ENCODE data around the gene GLB1L.
"Not testable (repeated sequence)": the region's sequence is repeated elsewhere in the genome, so short reads cannot be mapped to it uniquely, and the experiment has no call there.

GLB1L gene

GRCh38 chr2:219245148-219245898 lies at the start of gene GLB1L, which contains the start of gene STK16:
TSS of gene GLB1L (minus strand) at chr2:219245444. CDS start at chr2:219243573, 1,871 bp downstream.
TSS of gene STK16 (plus strand) at chr2:219245479. CDS start at chr2:219246000, 521 bp downstream.
- DNase-seq (ENCODE audit: low spot score) = peak; percentile 87

- peak; percentile 92 for DNase-seq (ENCODE audit: low spot score)
Observed at GRCh38 chr2:219294356-219295351, 49.4 kb upstream of the GLB1L start.

GRCh38 chr2:219293736-219294231 lies 48.5 kb upstream of the GLB1L start:
- no peak for DNase-seq (ENCODE audit: low spot score)

GRCh38 chr2:219292616-219293015 lies 47.4 kb upstream of the GLB1L start:
- no peak for DNase-seq (ENCODE audit: low spot score)

- DNase-seq (ENCODE audit: low spot score) = no peak
Observed at GRCh38 chr2:219291910-219292490, 46.8 kb upstream of the GLB1L start.

- DNase-seq (ENCODE audit: low spot score) = no peak
Observed at GRCh38 chr2:219291394-219291793, 46.1 kb upstream of the GLB1L start.

- DNase-seq (ENCODE audit: low spot score) = no peak
Observed at GRCh38 chr2:219290381-219291171, 45.3 kb upstream of the GLB1L start.

- no peak for DNase-seq (ENCODE audit: low spot score)
Observed at GRCh38 chr2:219289537-219290361, 44.5 kb upstream of the GLB1L start.

GRCh38 chr2:219289195-219289536 lies 43.9 kb upstream of the GLB1L start:
- no peak for DNase-seq (ENCODE audit: low spot score)

- no peak for DNase-seq (ENCODE audit: low spot score)
Observed at GRCh38 chr2:219287580-219288265, 42.5 kb upstream of the GLB1L start.

- DNase-seq (ENCODE audit: low spot score) = not testable (repeated sequence)
Observed at GRCh38 chr2:219287116-219287440, 41.8 kb upstream of the GLB1L start.

- no peak for DNase-seq (ENCODE audit: low spot score)
Observed at GRCh38 chr2:219286436-219287115, 41.3 kb upstream of the GLB1L start.

- no peak for DNase-seq (ENCODE audit: low spot score)
Observed at GRCh38 chr2:219285894-219286425, 40.7 kb upstream of the GLB1L start.

- DNase-seq (ENCODE audit: low spot score) = no peak
Observed at GRCh38 chr2:219285373-219285735, 40.1 kb upstream of the GLB1L start.

GRCh38 chr2:219284501-219285372 lies 39.5 kb upstream of the GLB1L start:
- DNase-seq (ENCODE audit: low spot score) = no peak

GRCh38 chr2:219282943-219283581 lies 37.8 kb upstream of the GLB1L start:
- DNase-seq (ENCODE audit: low spot score) = no peak

- no peak for DNase-seq (ENCODE audit: low spot score)
Observed at GRCh38 chr2:219282375-219282774, 37.1 kb upstream of the GLB1L start.

GRCh38 chr2:219281588-219281987 lies 36.3 kb upstream of the GLB1L start:
- no peak for DNase-seq (ENCODE audit: low spot score)
